Endothelial cell of umbilical vein (primary cell): ENCODE measurements around the gene MTREX. TPM values are rescaled to one million over a fixed set of nuclear protein-coding genes. Genes with fewer than 3 reads are reported as not detected.

Experiments used
- BruUV-seq: library from RNA; stranded (reverse); fragments of 400-500 nt; replicated peaks from 2 replicates; lab custom pipeline; 2021; lab: Mats Ljungman, UMichigan
- CTCF ChIA-PET: fragments of 300-600, 350-600 bp; sonication (Branson Sonifier 250); formaldehyde crosslinking; loops from one replicate; lab custom pipeline; 2021; ENCODE audit warnings: antibody characterized with exemption, inconsistent platforms; lab: Charles Lee
- POLR2A ChIA-PET: fragments of 300-600, 350-600 bp; sonication (Branson Sonifier 250); formaldehyde crosslinking; loops from one replicate; lab custom pipeline; 2021; ENCODE audit warnings: antibody characterized with exemption, inconsistent platforms; lab: Charles Lee
- DNase-seq: peaks from one replicate; pipeline ENCODE4 v3.0.0-alpha.2; 2011; ENCODE audit warnings: low read depth, low spot score
- FAIRE-seq: peaks from 2 replicates; lab custom pipeline; 2011; peaks lifted over from hg19 to GRCh38; lab: Jason Lieb, UNC
- H2AFZ ChIP-seq: 2 replicates; pipeline ENCODE4 v1.6.0; 2012; ENCODE audit warnings: low read depth, low read length, control low read depth, inconsistent platforms
- H3K27ac ChIP-seq: 2 replicates; pipeline ENCODE4 v1.5.1; 2011; ENCODE audit warnings: low read depth, mild to moderate bottlenecking, control low read depth, low read length, moderate library complexity; ENCODE audit not compliant: insufficient read depth
- H3K27me3 ChIP-seq, 2 experiments: 2 replicates each; pipeline versions ENCODE4 v1.6.0 to v1.6.1; 2011; ENCODE audit warnings: low read length in 2 of 2, mixed read lengths in 1 of 2; ENCODE audit not compliant: control insufficient read depth in 2 of 2, insufficient read depth in 2 of 2
- H3K36me3 ChIP-seq, 2 experiments: 2 replicates in 1 of 2; 3 replicates in 1 of 2; pipeline ENCODE4 v1.5.1; 2011; ENCODE audit warnings: low read length in 2 of 2, mild to moderate bottlenecking in 1 of 2, moderate library complexity in 1 of 2; ENCODE audit not compliant: control insufficient read depth in 2 of 2, insufficient read depth in 2 of 2; ENCODE audit errors: extremely low read depth in 1 of 2
- H3K4me1 ChIP-seq: 3 replicates; pipeline ENCODE4 v1.5.1; 2011; ENCODE audit warnings: mild to moderate bottlenecking, low read length; ENCODE audit not compliant: control insufficient read depth, insufficient read depth; ENCODE audit errors: extremely low read depth
- H3K4me2 ChIP-seq: 2 replicates; pipeline ENCODE4 v1.6.1; 2011; ENCODE audit warnings: low read length, control low read depth, mixed read lengths; ENCODE audit not compliant: insufficient read depth
- H3K4me3 ChIP-seq, 3 experiments: fragments of 200-600 bp in 1 of 3; sonication (generic), shearing (Covaris generic) in 1 of 3; replicated peaks in 1 of 3; 2 replicates each; pipeline ENCODE4 v1.5.1; 2011 to 2016; ENCODE audit warnings: control low read depth in 3 of 3, low read length in 3 of 3, mild to moderate bottlenecking in 2 of 3, inconsistent platforms in 1 of 3, low read depth in 1 of 3, moderate library complexity in 1 of 3; ENCODE audit not compliant: insufficient read depth in 1 of 3
- H3K79me2 ChIP-seq: 2 replicates; pipeline ENCODE4 v1.6.0; 2012; ENCODE audit warnings: low read length, inconsistent platforms; ENCODE audit not compliant: control insufficient read depth, insufficient read depth
- H3K9ac ChIP-seq: replicated peaks from 2 replicates; pipeline ENCODE3; 2011; ENCODE audit warnings: low read length, control low read depth; ENCODE audit not compliant: insufficient read depth; ENCODE audit errors: extremely low read depth
- H3K9me1 ChIP-seq: replicated peaks from 3 replicates; pipeline ENCODE4 v1.6.0; 2011; ENCODE audit warnings: mild to moderate bottlenecking, low read length; ENCODE audit not compliant: control insufficient read depth, insufficient read depth; ENCODE audit errors: extremely low read depth
- H3K9me3 ChIP-seq: replicated peaks from 2 replicates; pipeline ENCODE4 v1.5.1; 2012; ENCODE audit warnings: low read length, inconsistent platforms; ENCODE audit not compliant: control insufficient read depth, insufficient read depth
- H4K20me1 ChIP-seq: replicated peaks from 2 replicates; pipeline ENCODE3; 2011; ENCODE audit warnings: mild to moderate bottlenecking, low read length; ENCODE audit not compliant: control insufficient read depth, insufficient read depth; ENCODE audit errors: extremely low read depth
- CTCF ChIP-seq, 2 donors: IDR thresholded peaks; 1 replicate in 1 of 2; 2 replicates in 1 of 2; pipeline ENCODE4 v1.5.1; 2011; ENCODE audit warnings: low read length in 2 of 2, mild to moderate bottlenecking in 2 of 2, moderate library complexity in 2 of 2, control low read depth in 1 of 2, inconsistent platforms in 1 of 2, low read depth in 1 of 2; ENCODE audit not compliant: insufficient read depth in 1 of 2; ENCODE audit errors: extremely low read depth in 1 of 2
- EZH2 ChIP-seq: IDR thresholded peaks from 2 replicates; pipeline ENCODE4 v1.6.1; 2012; ENCODE audit warnings: borderline replicate concordance, low read depth, mild to moderate bottlenecking, moderate library complexity, low read length, inconsistent platforms; ENCODE audit not compliant: severe bottlenecking
- FOS ChIP-seq: IDR thresholded peaks from 2 replicates; pipeline ENCODE4 v1.6.1; 2011; ENCODE audit warnings: mild to moderate bottlenecking, low read length, moderate library complexity, borderline replicate concordance; ENCODE audit not compliant: insufficient read depth
- GATA2 ChIP-seq: IDR thresholded peaks from 2 replicates; pipeline ENCODE4 v1.7.0; 2011; ENCODE audit warnings: low read depth, mild to moderate bottlenecking, moderate library complexity, mixed read lengths, low read length; ENCODE audit not compliant: insufficient read length, insufficient read depth
- JUN ChIP-seq: IDR thresholded peaks from 2 replicates; pipeline ENCODE4 v1.6.1; 2011; ENCODE audit warnings: borderline replicate concordance, low read depth; ENCODE audit not compliant: insufficient read length, insufficient read depth
- MYC ChIP-seq: IDR thresholded peaks from one replicate; pipeline ENCODE4 v1.6.1; 2011; ENCODE audit warnings: mild to moderate bottlenecking, low read depth, low read length
- POLR2A ChIP-seq: IDR thresholded peaks from 2 replicates; pipeline ENCODE4 v1.6.1; 2012; ENCODE audit warnings: low read depth, mild to moderate bottlenecking, control low read depth, low read length
- POLR2AphosphoS5 ChIP-seq: IDR thresholded peaks from 2 replicates; pipeline ENCODE4 v1.6.1; 2012; ENCODE audit warnings: low read depth, mild to moderate bottlenecking, control low read depth, low read length, moderate library complexity; ENCODE audit not compliant: insufficient read depth
- dilution Hi-C: fragments of 300-500 bp; cut with MboI; formaldehyde crosslinking; loops from one replicate; pipeline ENCODE4 v1.15.0; 2019; ENCODE audit warnings: low sequenced_read_pairs; ENCODE audit not compliant: extremely low pct_ligation_motif_present
- intact Hi-C: fragments of 100-400 bp; cut with micrococcal nuclease; formaldehyde crosslinking; loops from one replicate; pipeline ENCODE4 v1.10.0; 2022
- polyA plus RNA-seq, 4 experiments: library from polyadenylated mRNA; depleted of rRNA in 3 of 4; stranded (reverse) in 3 of 4; unstranded in 1 of 4; fragments of >200 nt; gene quantifications; 2 replicates each; pipeline versions ENCODE4 v1.2.1 to v1.2.3, GENCODE V29; 2011 to 2012; ENCODE audit warnings: missing spikeins in 1 of 4
- total RNA-seq: library from RNA; stranded (reverse); gene quantifications from 2 replicates; pipeline ENCODE4 v1.2.3, GENCODE V29; 2021
- TF ChIP-seq, protein P1 (sequence below): IDR thresholded peaks from 2 replicates; pipeline ENCODE4 v1.6.1; 2011; ENCODE audit not compliant: insufficient read depth, insufficient read length

The MTREX gene
- total and polyA plus RNA-seq, 2 donors (not counting 3 experiments of a cell fraction or from before 2014, with no cell fraction given) = 9.8 to 76.3 TPM

GRCh38 chr5:55470282-55470681 lies 162.5 kb downstream of the MTREX start:
- POLR2A ChIA-PET = interaction anchor here (0.6 kb wide), 1 partner anchor 169 kb away, joined by 9 read pairs; no protein-coding TSS in a partner anchor
- H2AFZ ChIP-seq = no peak overlapping the region
- H3K27ac ChIP-seq = no peak overlapping the region
- H3K36me3 ChIP-seq = no peaks in the 10 kb centered on the region
- H3K9me1 ChIP-seq = no peaks in the 10 kb centered on the region
- H3K9ac ChIP-seq = no peak overlapping the region
- CTCF ChIA-PET = no interaction called here
- no peak overlapping the region for H3K4me2 ChIP-seq
- H3K27me3 ChIP-seq = no peaks in the 10 kb centered on the region
- TF ChIP-seq POLR2AphosphoS5 (no peak), GATA2 (no peak), FOS (no peak), JUN (no peak), CTCF (IDR thresholded peaks at IDR 0.05; ENCODE audit: extremely low read depth in 1 of 2, insufficient read depth in 1 of 2, low read depth in 1 of 2, low read length in 2 of 2) (no peak), MYC (no peak), POLR2A (no peak), EZH2 (no peak)
- TF ChIP-seq, protein P1, sequence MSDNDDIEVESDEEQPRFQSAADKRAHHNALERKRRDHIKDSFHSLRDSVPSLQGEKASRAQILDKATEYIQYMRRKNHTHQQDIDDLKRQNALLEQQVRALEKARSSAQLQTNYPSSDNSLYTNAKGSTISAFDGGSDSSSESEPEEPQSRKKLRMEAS = no peak
- FAIRE-seq (no peak), DNase-seq (no peak)
- no peaks in the 10 kb centered on the region for H3K79me2 ChIP-seq
- no peaks in the 10 kb centered on the region for H4K20me1 ChIP-seq
- dilution Hi-C loops = no loop called here
- H3K4me1 ChIP-seq = no peaks in the 10 kb centered on the region
- intact Hi-C loops = no loop called here
- no TSS peak for BruUV-seq
- no peak overlapping the region for H3K4me3 ChIP-seq
- no peaks in the 10 kb centered on the region for H3K9me3 ChIP-seq
